Natural killer cell (primary cell): ENCODE data around the gene YBEY. TPM values are rescaled to one million over a fixed set of nuclear protein-coding genes. Genes with fewer than 3 reads are reported as not detected.

Source experiments
- ATAC-seq, 3 donors: fragments of 150-1000 bp in 2 of 3; fragments of 200-7000 bp in 1 of 3; cut with Tn5 transposase; 1 replicate in 1 of 3; 2 replicates in 2 of 3; pipeline ENCODE4 v1.10.0; 2021; ENCODE audit warnings: mild to moderate bottlenecking in 2 of 3, moderate library complexity in 2 of 3
- DNase-seq, 2 donors: peaks; one replicate each; pipeline versions ENCODE4 v3.0.0 to v3.0.0-alpha.2; 2013 to 2021; ENCODE audit warnings: mixed read lengths in 1 of 2
- H3K27ac ChIP-seq: one replicate; pipeline ENCODE4 v1.5.1; 2013; ENCODE audit warnings: mild to moderate bottlenecking, low read length
- H3K27me3 ChIP-seq: one replicate; pipeline ENCODE4 v1.6.1; 2013; ENCODE audit warnings: low read length; ENCODE audit not compliant: control insufficient read depth, insufficient read depth
- H3K36me3 ChIP-seq: one replicate; pipeline ENCODE4 v1.6.1; 2013; ENCODE audit warnings: low read length; ENCODE audit not compliant: control insufficient read depth, insufficient read depth
- H3K4me1 ChIP-seq: one replicate; pipeline ENCODE4 v1.6.1; 2013; ENCODE audit warnings: low read length; ENCODE audit not compliant: control insufficient read depth, insufficient read depth
- H3K4me3 ChIP-seq: one replicate; pipeline ENCODE4 v1.5.1; 2013; ENCODE audit warnings: low read length
- H3K9me3 ChIP-seq: one replicate; pipeline ENCODE4 v1.6.1; 2013; ENCODE audit warnings: low read length; ENCODE audit not compliant: control insufficient read depth, insufficient read depth
- H3K27ac Mint-ChIP-seq, 2 donors: one replicate each; pipeline ENCODE4 v1.8.0; 2022; ENCODE audit warnings: mild to moderate bottlenecking in 2 of 2, mixed read lengths in 2 of 2, moderate library complexity in 1 of 2
- H3K27me3 Mint-ChIP-seq, 2 donors: one replicate each; pipeline ENCODE4 v1.8.0; 2022; ENCODE audit warnings: low read depth in 2 of 2, mixed read lengths in 2 of 2
- H3K36me3 Mint-ChIP-seq: one replicate; pipeline ENCODE4 v1.8.0; 2022; ENCODE audit warnings: mixed read lengths
- H3K4me1 Mint-ChIP-seq, 2 donors: one replicate each; pipeline ENCODE4 v1.8.0; 2022; ENCODE audit warnings: mixed read lengths in 2 of 2
- H3K4me3 Mint-ChIP-seq: one replicate; pipeline ENCODE4 v1.8.0; 2022; ENCODE audit warnings: mild to moderate bottlenecking, moderate library complexity, mixed read lengths
- H3K9me3 Mint-ChIP-seq, 2 donors: one replicate each; pipeline ENCODE4 v1.8.0; 2022; ENCODE audit warnings: mixed read lengths in 2 of 2
- CTCF ChIP-seq: fragments of 200-600 bp; IDR thresholded peaks from one replicate; pipeline ENCODE4 v1.8.0; 2022; ENCODE audit warnings: antibody characterized with exemption
- WGBS: methylation state at CpG from one replicate; pipeline ENCODE4 v1.1.7; 2013; ENCODE audit warnings: missing lambda C conversion rate; ENCODE audit not compliant: insufficient coverage; 5-methylcytosine and 5-hydroxymethylcytosine counted together
- intact Hi-C: fragments of 100-400 bp; cut with micrococcal nuclease; formaldehyde crosslinking; loops from one replicate; pipeline ENCODE4 v1.14.2; 2022
- total RNA-seq, 4 donors: library from RNA; stranded (reverse); fragments of 120-200 nt in 1 of 4; gene quantifications; one replicate each; pipeline versions ENCODE4 v1.2.3 to v1.2.4, GENCODE V29; 2013 to 2022

Gene YBEY
- total RNA-seq, 3 donors from 2014 or later (not counting 1 experiment from before 2014, with no cell fraction given), result 10.8 to 13.7 (median 12.7) TPM

- Mint-ChIP-seq H3K9me3 (no peaks in the 10 kb centered on the region), H3K27me3 (peaks cover 0 to 4% of the 10 kb centered on the region in 2 donors), H3K4me1 (peaks cover 6 to 15% of the 10 kb centered on the region in 2 donors), H3K4me3 (peak overlapping the region; percentile 87), H3K36me3 (no peaks in the 10 kb centered on the region), H3K27ac (peak overlapping the region in 1 of 2 donors; percentile 58)
- TF ChIP-seq CTCF, result no peak
- no peak overlapping the region for H3K27ac ChIP-seq
- H3K36me3 ChIP-seq, result no peaks in the 10 kb centered on the region
- WGBS, result 6% methylated on average over 84 of the region's 84 CpGs
- ATAC-seq, result peak in 1 of 3 donors; percentile 21
- H3K4me3 ChIP-seq, result peak overlapping the region; percentile 50
- intact Hi-C loops, result no loop called here
- no peaks in the 10 kb centered on the region for H3K9me3 ChIP-seq
- peaks cover 3% of the 10 kb centered on the region for H3K27me3 ChIP-seq
- H3K4me1 ChIP-seq, result peaks cover 22% of the 10 kb centered on the region
- DNase-seq, result no peak
These were observed 11.5 kb downstream of the YBEY start for GRCh38 chr21:46297338-46298271.

- H3K4me1 Mint-ChIP-seq, result peaks cover 6 to 15% of the 10 kb centered on the region in 2 donors
- H3K27ac ChIP-seq, result no peak overlapping the region
- H3K9me3 Mint-ChIP-seq, result no peaks in the 10 kb centered on the region
- no peak for TF ChIP-seq CTCF
- no peaks in the 10 kb centered on the region for H3K36me3 ChIP-seq
- no peak overlapping the region for H3K4me3 ChIP-seq
- peak overlapping the region; percentile 75 for H3K4me3 Mint-ChIP-seq
- ATAC-seq, result no peak
- no peak overlapping the region for H3K27ac Mint-ChIP-seq
- peaks cover 0 to 4% of the 10 kb centered on the region in 2 donors for H3K27me3 Mint-ChIP-seq
- peaks cover 22% of the 10 kb centered on the region for H3K4me1 ChIP-seq
- H3K27me3 ChIP-seq, result peaks cover 3% of the 10 kb centered on the region
- H3K36me3 Mint-ChIP-seq, result no peaks in the 10 kb centered on the region
- intact Hi-C loops, result no loop called here
- no peaks in the 10 kb centered on the region for H3K9me3 ChIP-seq
- DNase-seq, result no peak
- WGBS, result 94% methylated on average over 9 of the region's 9 CpGs
These were observed 13.0 kb downstream of the YBEY start for GRCh38 chr21:46299167-46299566.

- no peaks in the 10 kb centered on the region for H3K9me3 ChIP-seq
- no peak overlapping the region for H3K27ac Mint-ChIP-seq
- ATAC-seq (no peak), DNase-seq (no peak)
- peaks cover 5 to 6% of the 10 kb centered on the region in 2 donors for H3K4me1 Mint-ChIP-seq
- TF ChIP-seq CTCF, result no peak
- WGBS, result 96% methylated on average over 14 of the region's 14 CpGs
- H3K27ac ChIP-seq, result no peak overlapping the region
- H3K9me3 Mint-ChIP-seq, result no peaks in the 10 kb centered on the region
- intact Hi-C loops, result no loop called here
- no peak overlapping the region for H3K4me3 Mint-ChIP-seq
- H3K36me3 Mint-ChIP-seq, result peaks cover 7% of the 10 kb centered on the region
- no peaks in the 10 kb centered on the region for H3K36me3 ChIP-seq
- H3K4me1 ChIP-seq, result peaks cover 11% of the 10 kb centered on the region
- peaks cover 0 to 4% of the 10 kb centered on the region in 2 donors for H3K27me3 Mint-ChIP-seq
- peaks cover 3% of the 10 kb centered on the region for H3K27me3 ChIP-seq
- no peak overlapping the region for H3K4me3 ChIP-seq
These were observed 15.6 kb downstream of the YBEY start for GRCh38 chr21:46301759-46302158.
